ENCODE results near the gene LHX3. TPM values are rescaled to one million over a fixed set of nuclear protein-coding genes. Genes with fewer than 3 reads are reported as not detected.
A peak's percentile ranks its signal among the peaks of the same experiment; 100 is the strongest.

LHX3 gene
- total RNA-seq, 6 experiments from 2014 or later, result not detected

GRCh38 chr9:136148766-136149165 is 56.2 kb downstream of the LHX3 start:
- Histone ChIP-seq H3K36me3 (no peaks in the 10 kb centered on the region), H3K27me3 (no peaks in the 10 kb centered on the region), H3K9me3 (no peaks in the 10 kb centered on the region), H3K4me1 (no peaks in the 10 kb centered on the region), H3K27ac (no peak overlapping the region), H3K4me3 (no peak overlapping the region)
- no CpG with 5 or more reads among the region's 14 CpGs for WGBS (ENCODE audit: insufficient coverage, low coverage, low lambda C conversion rate, missing lambda C conversion rate)
- TF ChIP-seq POLR2A (IDR thresholded peaks at IDR 0.05) (no peak), CTCF (IDR thresholded peaks at IDR 0.05) (no peak)
- ATAC-seq (no peak), DNase-seq (peak in 1 of 3 donors; percentile 44)
- intact Hi-C loops (cut with DNase I), result loop anchor here in 1 of 2 donors (10.0 kb wide), 1 partner anchor 126 kb away; no protein-coding TSS in a partner anchor

- Histone ChIP-seq H3K36me3 (no peaks in the 10 kb centered on the region), H3K4me1 (no peaks in the 10 kb centered on the region), H3K27ac (no peak overlapping the region), H3K9me3 (no peaks in the 10 kb centered on the region), H3K4me3 (no peak overlapping the region), H3K27me3 (no peaks in the 10 kb centered on the region)
- TF ChIP-seq POLR2A (IDR thresholded peaks at IDR 0.05) (no peak), CTCF (IDR thresholded peaks at IDR 0.05) (no peak)
- intact Hi-C loops (cut with DNase I), result loop anchor here in 1 of 2 donors (10.0 kb wide), 1 partner anchor 127 kb away; no protein-coding TSS in a partner anchor
- ATAC-seq (no peak), DNase-seq (no peak)
- 27% methylated on average over 9 of the region's 35 CpGs for WGBS (ENCODE audit: insufficient coverage, low coverage, low lambda C conversion rate, missing lambda C conversion rate)
These were observed 56.8 kb downstream of the LHX3 start for GRCh38 chr9:136147890-136148714.

- intact Hi-C loops (cut with DNase I), result loop anchor here in 1 of 2 donors (10.0 kb wide), 1 partner anchor 128 kb away; no protein-coding TSS in a partner anchor
- WGBS (ENCODE audit: insufficient coverage, low coverage, low lambda C conversion rate, missing lambda C conversion rate), result 73% methylated on average over 3 of the region's 22 CpGs
- no peaks in the 10 kb centered on the region for H3K27me3 ChIP-seq
- H3K9me3 ChIP-seq, result no peaks in the 10 kb centered on the region
- no peak overlapping the region for H3K27ac ChIP-seq
- ATAC-seq (no peak), DNase-seq (peak in 1 of 3 donors; percentile 42)
- H3K36me3 ChIP-seq, result no peaks in the 10 kb centered on the region
- no peak for TF ChIP-seq POLR2A (IDR thresholded peaks at IDR 0.05)
- TF ChIP-seq CTCF (IDR thresholded peaks at IDR 0.05), result no peak
- H3K4me1 ChIP-seq, result no peaks in the 10 kb centered on the region
- no peak overlapping the region for H3K4me3 ChIP-seq
These were observed 57.7 kb downstream of the LHX3 start for GRCh38 chr9:136147038-136147889.

Other genes with a start within 250 kb of the LHX3 start
- gene UBAC1, start 243.8 kb downstream of the LHX3 start, total RNA-seq, result 10 to 100 TPM; 15.2 to 27.0 (median 16.5) TPM
- gene NACC2, start 109.8 kb downstream of the LHX3 start, total RNA-seq, result 10 to 100 TPM; 10.9 to 25.8 (median 13.8) TPM
- 10 to 100 TPM; 12.4 to 29.7 (median 15.4) TPM for gene TMEM250, start 86.3 kb downstream of the LHX3 start, total RNA-seq
- 1 to 10 TPM; 2.9 to 8.7 (median 6.4) TPM for gene QSOX2, start 40.7 kb upstream of the LHX3 start, total RNA-seq
- under 1 TPM in 3 of 6 experiments, not detected in 3; 0.09 to 0.80 (median 0.62) TPM for gene CCDC187, start 99.0 kb upstream of the LHX3 start, total RNA-seq
- gene GPSM1, start 122.4 kb upstream of the LHX3 start, total RNA-seq, result 1 to 10 TPM; 1.3 to 4.8 (median 4.1) TPM
- 10 to 100 TPM in 3 of 6 experiments, 1 to 10 TPM in 3; 5.0 to 26.0 (median 10.4) TPM for gene DNLZ, start 158.6 kb upstream of the LHX3 start, total RNA-seq
- gene CARD9, start 168.5 kb upstream of the LHX3 start, total RNA-seq, result 1 to 10 TPM in 3 of 6 experiments, under 1 TPM in 3; 0.48 to 1.6 (median 1.1) TPM
- 1 to 10 TPM; 3.8 to 6.5 (median 5.4) TPM for gene SNAPC4, start 195.0 kb upstream of the LHX3 start, total RNA-seq
- 10 to 100 TPM; 27.9 to 53.5 (median 35.4) TPM for gene ENTR1, start 205.5 kb upstream of the LHX3 start, total RNA-seq
- gene PMPCA, start 205.5 kb upstream of the LHX3 start, total RNA-seq, result 10 to 100 TPM; 49.6 to 64.9 (median 52.8) TPM
- gene INPP5E, start 234.7 kb upstream of the LHX3 start, total RNA-seq, result 1 to 10 TPM; 5.9 to 7.6 (median 6.0) TPM